ENCODE measurements around the gene KDM3B.
"Not testable (repeated sequence)": the region's sequence is repeated elsewhere in the genome, so short reads cannot be mapped to it uniquely, and the experiment has no call there.

KDM3B gene, protein sequence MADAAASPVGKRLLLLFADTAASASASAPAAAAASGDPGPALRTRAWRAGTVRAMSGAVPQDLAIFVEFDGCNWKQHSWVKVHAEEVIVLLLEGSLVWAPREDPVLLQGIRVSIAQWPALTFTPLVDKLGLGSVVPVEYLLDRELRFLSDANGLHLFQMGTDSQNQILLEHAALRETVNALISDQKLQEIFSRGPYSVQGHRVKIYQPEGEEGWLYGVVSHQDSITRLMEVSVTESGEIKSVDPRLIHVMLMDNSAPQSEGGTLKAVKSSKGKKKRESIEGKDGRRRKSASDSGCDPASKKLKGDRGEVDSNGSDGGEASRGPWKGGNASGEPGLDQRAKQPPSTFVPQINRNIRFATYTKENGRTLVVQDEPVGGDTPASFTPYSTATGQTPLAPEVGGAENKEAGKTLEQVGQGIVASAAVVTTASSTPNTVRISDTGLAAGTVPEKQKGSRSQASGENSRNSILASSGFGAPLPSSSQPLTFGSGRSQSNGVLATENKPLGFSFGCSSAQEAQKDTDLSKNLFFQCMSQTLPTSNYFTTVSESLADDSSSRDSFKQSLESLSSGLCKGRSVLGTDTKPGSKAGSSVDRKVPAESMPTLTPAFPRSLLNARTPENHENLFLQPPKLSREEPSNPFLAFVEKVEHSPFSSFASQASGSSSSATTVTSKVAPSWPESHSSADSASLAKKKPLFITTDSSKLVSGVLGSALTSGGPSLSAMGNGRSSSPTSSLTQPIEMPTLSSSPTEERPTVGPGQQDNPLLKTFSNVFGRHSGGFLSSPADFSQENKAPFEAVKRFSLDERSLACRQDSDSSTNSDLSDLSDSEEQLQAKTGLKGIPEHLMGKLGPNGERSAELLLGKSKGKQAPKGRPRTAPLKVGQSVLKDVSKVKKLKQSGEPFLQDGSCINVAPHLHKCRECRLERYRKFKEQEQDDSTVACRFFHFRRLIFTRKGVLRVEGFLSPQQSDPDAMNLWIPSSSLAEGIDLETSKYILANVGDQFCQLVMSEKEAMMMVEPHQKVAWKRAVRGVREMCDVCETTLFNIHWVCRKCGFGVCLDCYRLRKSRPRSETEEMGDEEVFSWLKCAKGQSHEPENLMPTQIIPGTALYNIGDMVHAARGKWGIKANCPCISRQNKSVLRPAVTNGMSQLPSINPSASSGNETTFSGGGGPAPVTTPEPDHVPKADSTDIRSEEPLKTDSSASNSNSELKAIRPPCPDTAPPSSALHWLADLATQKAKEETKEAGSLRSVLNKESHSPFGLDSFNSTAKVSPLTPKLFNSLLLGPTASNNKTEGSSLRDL (N-terminal part only)

DNA sequence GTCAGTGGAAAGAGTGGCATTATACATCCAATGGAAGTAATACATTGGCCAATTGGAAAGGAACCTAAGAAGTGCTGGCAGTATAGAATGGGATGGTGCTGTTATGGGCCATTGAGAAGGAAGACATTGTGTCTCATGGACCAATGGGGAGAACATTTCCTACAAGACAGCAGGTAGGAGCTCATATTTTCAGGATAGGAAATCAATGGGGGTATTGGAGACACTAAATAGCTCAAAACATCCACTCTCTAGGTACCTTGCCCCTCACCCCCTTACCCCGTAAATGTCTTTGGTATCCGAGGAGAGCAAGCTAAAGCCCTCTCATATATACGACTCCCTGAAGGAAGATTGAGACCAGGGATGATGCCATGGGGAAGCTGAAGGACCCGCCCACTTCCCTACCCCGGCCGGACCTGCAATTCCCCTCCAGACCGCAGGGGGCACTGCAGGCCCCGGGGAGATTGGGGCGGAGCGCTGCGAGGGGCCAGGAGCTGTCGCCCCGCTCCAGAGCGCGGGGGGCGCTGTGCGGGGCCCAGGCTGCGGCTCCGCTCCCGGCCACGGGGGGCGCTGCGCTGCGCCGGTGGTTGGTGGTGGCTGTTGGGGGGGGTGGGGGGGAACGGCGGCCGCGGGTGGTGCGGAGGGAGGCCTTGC lies at the start of gene KDM3B:
Gene KDM3B (plus strand): TSS at position 615 of the 651 bp plus-strand sequence. CDS start 111 bp downstream, outside the sequence.
- DNase-seq (ENCODE audit: low read depth): peak; percentile 98

DNA sequence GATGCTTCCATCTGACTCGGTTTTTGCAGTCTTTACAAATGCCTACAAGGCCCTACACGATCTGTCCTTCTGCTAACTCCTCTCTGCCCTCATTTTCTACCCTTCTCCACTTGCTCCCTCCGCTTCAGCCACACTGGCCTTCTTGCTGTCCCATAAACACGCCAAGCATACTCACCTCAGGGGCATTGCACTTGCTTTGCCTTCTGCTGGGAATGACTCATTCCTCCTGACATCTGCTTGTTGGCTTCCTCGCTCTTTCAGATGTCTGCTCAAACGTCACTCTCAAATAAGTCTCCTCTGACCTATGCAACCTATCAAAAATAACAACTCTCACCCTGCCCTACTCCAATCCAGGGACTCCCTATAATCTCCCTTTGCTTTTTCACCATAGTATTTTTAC lies 49.1 kb upstream of the KDM3B start:
- no peak for DNase-seq (ENCODE audit: low read depth)

DNA sequence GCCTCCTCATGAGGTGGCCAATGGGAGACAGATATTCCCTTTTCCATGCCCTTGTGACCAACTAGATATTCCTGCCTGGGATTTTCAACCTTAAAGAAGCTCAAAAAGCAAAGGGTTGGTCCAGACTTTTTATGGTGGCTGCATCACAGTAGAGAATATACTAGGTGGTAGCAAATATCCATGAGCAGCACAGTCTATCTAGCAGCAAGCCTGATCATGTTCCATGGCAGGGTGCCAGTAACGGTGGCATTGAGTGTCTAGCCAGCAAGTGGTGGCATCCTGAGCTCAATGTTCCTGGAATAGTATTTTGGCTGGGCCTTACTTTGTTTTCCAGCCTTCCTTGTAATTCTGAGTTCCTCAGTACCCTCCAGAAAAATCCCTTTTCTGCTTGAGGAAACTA lies 46.7 kb upstream of the KDM3B start:
- no peak for DNase-seq (ENCODE audit: low read depth)

DNA sequence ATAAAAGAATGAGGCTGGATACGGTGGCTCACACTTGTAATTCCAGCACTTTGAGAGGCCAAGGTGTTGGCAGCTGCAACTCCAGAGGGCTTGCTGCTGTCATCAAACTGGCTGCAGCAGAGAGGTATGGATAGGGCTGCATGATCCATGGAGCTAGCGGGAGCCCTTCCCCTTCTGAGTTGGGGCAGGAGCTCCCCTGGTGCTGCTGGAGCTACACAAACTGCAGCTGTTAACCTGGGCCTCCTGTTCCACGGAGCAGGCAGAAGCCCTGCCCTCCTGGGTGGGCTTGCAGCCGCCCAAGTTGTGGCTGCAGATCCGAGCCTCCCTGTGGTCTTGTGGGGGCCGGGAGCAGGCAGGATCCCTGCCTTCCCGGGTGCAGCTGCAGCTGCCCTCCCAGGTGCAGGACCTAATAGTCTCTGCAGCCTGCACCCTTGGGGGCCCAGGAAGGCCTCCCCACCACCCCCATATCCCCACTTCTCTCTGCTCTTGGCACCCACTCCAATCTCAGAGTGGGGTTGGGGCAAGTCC lies 36.7 kb upstream of the KDM3B start:
- no peak for DNase-seq (ENCODE audit: low read depth)

DNA sequence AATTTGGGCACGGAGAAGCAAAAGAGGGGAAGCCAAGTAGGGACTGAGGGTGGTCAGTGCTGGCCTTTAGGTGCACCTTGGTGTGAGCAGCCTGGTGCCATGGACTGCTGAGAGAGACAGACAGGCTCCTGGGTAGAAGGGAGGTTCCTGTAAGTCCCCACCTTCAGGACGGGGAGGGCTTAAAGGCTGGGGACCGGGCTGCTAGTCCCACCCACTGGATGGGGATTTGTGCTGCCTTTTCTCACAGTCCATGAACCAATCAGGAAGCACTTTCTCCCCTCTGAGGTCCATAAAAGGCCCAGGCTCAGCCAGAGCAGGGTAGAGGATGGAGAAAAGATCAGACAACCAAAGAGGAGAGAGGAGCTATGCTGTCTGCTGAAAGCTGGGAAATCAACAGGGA lies 36.1 kb upstream of the KDM3B start:
- DNase-seq (ENCODE audit: low read depth): no peak

DNA sequence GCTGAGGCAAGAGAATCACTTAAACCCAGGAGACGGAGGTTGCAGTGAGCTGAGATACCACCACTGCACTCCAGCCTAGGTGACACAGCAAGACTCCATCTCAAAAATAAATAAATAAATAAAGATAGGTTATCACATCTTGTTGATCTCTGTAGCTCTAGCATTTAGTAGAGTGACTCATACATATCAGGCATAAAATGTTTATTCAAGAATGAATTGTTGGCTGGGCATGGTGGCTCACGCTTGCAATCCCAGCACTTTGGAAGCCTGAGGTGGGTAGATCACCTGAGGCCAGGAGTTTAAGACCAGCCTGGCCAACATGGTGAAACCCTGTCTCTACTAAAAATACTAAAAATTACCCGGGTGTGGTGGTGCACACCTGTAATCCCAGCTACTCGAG lies 34.3 kb upstream of the KDM3B start:
- not testable (repeated sequence) for DNase-seq (ENCODE audit: low read depth)

DNA sequence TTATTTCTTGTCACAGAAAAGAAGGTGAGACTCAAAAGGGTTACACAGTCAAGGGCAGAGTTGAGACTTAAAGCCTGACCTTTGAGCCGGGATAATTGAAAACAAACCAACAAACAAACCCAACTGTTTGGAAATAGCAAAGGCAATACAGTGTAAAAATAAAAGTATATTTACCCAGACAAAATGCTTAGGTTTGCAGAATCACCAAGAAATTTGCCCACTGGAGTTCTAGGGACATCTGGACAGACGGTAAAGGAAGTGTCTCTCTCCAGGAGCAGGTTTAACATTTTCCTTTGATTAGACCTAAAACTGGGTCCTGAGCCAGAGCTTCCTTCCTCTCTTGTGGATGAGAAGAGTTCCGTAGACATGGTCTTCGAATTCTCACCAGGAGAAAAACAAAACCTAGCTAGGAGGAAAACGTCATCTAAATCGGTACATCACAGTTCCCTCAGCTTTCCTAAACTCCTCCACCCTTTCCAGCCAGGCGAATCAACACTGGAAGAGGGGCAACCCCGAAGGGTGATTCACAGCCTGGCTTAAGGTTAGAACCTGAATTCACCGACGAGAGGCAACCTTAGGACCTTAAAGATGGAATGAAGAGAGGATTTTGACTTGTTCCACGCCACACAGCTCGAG lies 21.6 kb upstream of the KDM3B start:
- DNase-seq (ENCODE audit: low read depth): no peak

DNA sequence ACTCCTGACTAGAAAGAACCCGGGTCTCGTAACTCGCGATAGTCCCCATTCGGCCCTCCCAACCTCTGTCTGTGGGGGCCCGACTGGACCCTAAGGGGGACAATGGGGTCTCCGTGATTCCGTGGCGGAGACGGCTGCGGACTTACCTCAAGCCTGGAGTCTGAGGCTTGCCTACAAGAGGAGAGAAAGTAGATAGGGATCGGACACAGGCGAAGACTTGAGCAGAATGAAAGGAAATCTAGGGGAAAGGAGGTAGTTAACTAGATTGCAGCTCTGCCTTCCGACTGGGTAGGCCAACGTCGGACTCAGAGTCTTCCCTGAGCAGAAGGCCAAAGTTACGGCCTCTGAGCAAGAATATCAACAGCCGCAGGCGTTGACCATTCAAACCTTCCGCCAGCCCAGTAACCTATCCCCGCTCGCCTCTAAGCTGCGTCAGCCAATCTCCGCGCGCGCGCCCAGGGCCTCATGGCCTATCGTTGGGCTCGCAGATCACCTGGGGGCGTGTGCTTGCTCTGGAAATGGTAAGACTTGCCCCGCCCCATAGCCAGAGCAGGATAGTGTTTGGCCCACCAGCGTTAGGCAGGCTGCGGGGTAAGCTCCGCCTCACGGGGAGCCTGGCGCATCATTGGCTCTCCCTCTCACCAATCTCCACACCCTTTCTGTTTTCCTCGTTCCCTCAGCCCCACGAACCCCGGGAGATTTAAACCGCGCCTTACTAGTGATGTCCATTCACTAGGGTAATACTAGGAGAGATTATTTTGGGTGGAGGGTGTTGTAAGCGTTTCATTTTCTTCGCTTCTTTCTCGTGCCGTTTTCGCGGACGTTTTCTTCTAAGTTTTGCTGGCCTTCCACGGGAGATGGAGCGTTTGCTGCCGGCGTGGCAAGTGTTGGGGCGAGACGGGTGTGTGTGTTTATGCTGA lies 20.8 kb upstream of the KDM3B start, which contains the start of gene CDC25C:
Gene CDC25C (minus strand): TSS at position 356 of the 920 bp plus-strand sequence. CDS start 624 bp downstream, outside the sequence.
- peak; percentile 95 for DNase-seq (ENCODE audit: low read depth)

DNA sequence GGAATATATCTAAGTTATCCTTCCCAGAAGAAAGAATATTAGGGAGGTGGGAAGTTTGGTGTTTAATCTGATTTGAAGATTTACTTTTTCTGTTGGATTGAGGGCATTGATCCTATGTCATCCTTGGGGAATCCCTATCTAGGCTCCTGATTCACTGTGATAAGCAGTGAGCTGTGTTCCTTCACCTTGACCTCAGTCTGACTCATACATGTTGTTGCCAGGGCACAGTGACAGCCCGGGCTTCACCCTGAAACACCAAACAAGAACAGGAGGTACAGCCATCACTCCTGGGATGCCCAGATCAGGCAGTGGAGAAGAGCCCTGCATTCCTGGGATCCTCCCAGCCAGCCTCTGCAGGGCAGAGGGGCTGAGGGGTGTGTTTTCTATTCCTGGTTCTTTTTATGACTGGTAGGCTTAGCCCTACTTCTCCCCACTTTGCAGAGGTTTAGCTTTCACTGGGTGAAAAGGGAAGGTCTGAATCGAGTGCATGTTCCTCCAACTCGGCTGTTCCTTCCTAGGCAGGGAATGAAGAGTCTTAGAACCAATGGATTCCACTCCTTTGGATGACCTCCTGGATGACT lies 17.5 kb upstream of the KDM3B start:
- DNase-seq (ENCODE audit: low read depth): no peak

DNA sequence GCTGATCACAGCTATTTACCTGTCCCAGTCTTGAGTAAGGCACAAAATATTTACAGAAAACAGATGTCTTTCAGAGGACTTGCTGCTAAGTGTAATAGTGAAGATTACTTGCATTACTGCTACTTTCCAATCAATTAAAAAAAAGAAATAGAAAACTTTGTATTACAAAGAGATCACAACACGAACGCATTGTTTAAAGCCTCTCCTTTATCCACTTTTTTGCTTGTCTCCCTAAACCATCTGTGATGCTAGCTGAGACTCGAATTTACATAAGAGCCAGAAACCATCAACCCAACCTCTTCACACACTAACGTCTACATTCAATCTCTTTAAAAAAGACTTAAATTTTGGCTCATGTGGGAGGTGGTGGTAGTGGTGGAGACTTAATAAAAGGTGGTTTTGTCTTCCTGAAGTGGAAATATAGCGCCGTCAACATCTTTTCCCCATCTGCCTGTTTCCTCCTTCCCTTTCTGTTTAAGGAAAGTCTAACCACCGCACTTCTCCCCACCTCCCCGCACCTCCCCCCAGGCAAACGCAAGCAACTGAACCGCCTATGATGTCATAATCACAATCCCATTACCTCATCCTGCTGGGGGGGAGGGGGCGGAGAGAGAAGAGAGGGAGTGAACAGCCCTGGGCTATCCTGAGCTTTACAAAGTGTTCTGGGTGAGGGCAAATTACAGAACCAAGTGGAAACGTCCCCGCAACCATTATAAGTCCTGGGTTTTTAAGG lies 15.4 kb upstream of the KDM3B start:
- DNase-seq (ENCODE audit: low read depth): no peak

DNA sequence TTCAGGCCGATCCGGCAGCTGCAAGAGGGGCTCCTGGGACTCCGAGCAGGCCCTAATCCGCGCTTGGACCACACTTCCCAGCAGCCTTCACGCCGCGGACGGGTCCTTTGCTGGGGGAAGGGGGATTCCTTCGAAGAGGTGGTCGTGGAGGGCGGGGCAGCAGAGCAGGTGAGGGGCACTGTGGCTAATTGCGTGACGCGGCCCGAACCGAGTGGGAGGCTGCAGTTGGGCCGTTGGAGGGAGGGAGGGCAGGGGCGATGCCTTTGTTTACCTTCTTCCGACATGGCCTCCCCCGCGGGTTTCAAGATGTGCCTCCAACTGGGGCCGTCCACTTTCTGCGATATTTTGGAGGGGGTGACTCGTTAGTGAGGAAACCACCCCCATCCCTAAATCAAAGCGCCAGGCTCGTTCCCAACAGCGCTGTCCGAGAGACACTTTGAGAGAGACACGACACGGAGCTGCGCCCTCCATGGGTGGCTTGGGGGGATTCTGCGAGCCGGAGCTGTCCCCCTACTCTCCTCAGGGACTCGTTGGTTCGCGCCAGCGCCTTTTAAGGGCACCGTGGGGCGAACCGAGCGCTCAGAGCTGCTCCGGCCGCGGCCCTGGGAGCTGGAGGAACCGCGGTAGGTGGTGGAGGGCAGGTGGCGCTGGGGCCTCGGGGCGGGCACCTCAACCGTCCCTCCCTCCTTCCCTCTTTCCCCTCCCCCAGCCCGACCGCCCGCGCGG lies 14.6 kb upstream of the KDM3B start, which contains the start of gene FAM53C:
Gene FAM53C (plus strand): TSS at position 582 of the 726 bp plus-strand sequence. CDS start 3,070 bp downstream, outside the sequence.
- peak; percentile 91 for DNase-seq (ENCODE audit: low read depth)

DNA sequence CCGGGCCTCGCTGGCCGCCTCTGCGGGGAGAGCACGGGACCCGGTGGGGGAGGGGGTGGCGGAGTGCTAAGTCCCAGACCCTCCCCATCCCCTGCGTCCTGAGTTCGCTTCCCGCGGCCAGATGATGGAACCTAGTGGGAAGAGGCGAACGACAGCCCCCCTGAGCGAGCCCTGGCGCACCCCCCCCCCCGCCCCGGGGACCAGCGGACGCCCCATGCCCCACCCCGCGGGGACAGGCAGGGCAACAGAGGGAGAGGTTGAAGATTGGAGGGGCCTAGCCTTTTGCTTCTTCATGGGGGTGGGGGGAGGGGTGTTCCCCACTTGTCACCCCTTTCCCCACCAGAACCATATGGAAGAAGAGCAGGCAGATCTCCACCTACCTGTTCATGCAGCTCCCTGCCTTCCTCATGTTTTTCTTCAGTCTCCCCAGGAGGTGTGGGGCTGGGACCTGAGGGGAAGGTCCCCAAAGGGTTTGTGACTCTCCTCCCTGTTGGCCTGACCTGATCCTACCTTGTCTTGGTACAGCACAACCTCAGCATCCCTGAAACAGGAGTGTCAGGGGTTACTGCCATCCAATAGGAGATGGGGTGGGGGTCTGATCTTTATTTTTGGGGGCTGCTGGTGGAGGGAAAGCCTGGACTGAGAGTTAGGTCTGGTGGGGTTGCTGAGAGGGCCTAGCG lies 13.9 kb upstream of the KDM3B start:
- no peak for DNase-seq (ENCODE audit: low read depth)

DNA sequence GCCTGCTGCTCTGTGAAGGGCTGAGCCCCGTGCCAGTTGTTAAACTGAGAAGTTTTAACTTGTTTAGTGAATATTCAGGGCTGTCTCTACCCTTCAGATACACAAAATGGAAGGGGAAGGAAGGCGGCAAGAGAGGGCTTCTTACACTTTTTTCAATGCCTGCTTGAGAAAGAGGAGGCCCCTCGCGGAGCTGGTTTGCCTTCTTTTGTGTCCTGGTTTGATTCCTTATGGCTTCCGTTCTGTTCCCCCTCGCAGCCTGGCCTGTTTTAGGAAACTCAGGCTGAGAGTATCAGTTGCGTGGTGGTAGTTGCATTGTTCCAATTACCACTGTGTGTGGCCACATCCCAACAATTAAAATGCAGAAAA lies 13.4 kb upstream of the KDM3B start:
- DNase-seq (ENCODE audit: low read depth): no peak

DNA sequence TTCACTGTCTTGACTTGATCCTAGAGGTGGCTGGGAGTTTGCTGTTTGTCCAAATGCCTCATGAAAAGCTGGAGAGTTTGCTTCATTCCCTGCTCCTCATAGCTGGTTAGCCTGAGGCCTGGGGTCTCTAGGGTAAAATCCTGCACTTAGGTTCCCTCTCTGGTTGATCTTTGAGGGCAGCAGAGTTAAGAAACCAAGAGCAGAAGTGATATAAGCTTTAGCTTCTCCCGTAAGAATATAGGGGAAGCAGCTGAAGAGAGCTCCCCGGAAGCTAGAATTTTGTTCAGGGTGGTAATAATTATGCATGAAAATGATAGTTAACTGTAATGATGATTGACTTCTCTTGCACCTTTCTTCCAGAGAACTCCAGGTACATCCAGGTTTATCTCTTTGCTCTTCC lies 13.0 kb upstream of the KDM3B start:
- no peak for DNase-seq (ENCODE audit: low read depth)

DNA sequence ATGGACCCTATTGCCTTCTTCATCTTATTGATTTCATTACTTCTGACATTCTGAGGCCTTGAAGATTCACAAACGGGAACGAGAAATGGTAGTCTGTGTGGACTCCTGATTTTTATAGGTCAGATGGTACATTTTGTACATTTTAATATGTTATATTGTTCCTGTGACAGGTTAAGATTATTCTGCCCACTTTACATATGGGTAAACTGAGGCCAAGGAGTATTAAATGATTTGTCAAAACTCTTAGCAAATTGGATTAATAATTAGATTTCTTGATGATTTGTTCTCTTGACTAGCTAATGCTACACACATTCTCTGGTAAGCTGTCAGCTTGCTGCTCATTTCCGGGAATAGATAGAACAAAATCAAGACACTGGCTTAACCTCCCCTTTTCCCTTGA lies 12.5 kb upstream of the KDM3B start:
- no peak for DNase-seq (ENCODE audit: low read depth)

DNA sequence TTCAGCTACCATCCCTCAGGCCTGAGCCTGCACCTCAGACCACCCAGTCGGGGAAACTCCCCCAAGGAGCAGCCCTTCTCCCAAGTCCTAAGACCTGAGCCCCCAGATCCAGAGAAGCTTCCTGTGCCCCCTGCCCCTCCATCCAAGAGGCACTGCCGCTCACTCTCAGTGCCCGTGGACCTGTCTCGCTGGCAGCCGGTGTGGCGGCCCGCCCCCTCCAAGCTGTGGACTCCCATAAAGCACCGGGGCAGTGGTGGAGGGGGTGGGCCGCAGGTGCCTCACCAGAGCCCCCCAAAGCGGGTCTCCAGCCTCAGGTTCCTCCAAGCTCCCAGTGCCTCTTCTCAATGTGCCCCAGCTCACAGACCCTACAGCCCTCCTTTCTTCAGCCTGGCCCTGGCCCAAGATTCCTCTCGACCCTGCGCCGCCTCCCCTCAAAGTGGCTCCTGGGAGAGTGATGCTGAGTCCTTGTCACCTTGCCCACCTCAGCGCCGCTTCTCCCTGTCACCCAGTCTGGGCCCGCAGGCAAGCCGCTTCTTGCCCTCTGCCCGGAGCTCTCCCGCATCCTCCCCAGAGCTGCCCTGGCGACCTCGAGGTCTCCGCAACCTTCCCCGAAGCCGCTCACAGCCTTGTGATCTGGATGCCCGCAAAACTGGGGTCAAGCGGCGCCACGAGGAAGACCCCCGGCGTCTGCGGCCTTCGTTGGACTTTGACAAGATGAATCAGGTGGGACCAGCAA lies 7.4 kb upstream of the KDM3B start:
- no peak for DNase-seq (ENCODE audit: low read depth)

DNA sequence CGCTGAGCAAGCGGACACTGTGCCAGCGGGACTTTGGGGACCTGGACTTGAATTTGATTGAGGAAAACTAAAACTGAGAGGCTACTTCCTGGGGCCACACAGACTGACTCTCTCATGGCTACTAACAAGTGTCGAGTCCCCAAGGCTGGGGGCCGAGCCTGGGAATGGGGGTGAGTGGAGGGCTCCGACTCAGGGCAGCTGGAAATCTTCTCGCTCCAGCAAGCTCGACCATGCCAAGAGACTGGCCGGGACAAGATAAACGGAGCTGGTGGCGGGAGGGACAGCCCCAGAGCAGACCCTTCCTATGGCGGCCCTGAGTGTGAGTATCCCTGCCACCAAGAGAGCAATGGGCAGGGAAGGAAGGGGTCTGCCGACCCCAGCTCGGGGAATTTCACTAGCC lies 5.6 kb upstream of the KDM3B start:
- no peak for DNase-seq (ENCODE audit: low read depth)
